Measurements from ENCODE around the gene CYB5D1. TPM values are rescaled to one million over a fixed set of nuclear protein-coding genes. Genes with fewer than 3 reads are reported as not detected.
"Not testable (repeated sequence)": the region's sequence is repeated elsewhere in the genome, so short reads cannot be mapped to it uniquely, and the experiment has no call there.

Gene CYB5D1, protein sequence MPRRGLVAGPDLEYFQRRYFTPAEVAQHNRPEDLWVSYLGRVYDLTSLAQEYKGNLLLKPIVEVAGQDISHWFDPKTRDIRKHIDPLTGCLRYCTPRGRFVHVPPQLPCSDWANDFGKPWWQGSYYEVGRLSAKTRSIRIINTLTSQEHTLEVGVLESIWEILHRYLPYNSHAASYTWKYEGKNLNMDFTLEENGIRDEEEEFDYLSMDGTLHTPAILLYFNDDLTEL
- 1 to 10 TPM; 3.8 to 9.3 (median 7.5) TPM for total RNA-seq

DNA sequence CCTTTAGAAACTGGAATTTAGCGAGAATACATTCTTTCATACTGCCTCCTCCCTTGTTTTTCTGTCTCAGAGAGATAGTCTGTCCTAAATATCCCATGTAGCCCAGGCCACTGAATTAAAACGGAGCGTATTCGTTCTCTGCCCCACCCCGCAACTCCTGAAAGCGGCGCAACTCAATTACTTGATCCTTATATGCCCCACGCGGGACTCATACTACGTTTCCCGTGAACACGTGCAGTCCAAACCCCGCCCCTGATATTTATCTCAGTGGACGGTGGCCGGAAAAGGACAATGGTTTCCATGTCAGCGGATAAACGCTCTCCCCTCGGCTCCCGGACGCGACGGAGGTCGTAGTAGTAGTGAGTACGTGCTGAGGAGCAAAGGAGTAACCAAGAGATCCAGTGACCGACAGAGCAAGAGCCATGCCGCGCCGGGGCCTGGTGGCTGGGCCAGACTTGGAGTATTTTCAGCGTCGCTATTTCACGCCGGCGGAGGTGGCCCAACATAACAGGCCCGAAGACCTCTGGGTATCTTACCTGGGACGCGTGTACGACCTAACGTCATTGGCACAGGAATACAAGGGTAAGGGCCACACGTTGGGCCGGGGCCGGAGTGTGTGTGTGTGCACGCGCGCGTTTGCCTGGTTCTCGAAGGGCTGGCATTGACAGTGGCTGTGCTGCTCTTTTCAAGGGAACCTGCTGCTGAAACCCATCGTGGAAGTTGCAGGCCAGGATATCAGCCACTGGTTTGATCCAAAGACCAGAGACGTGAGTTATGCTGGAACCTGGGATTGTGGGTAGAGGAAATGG lies at the start of gene CYB5D1:
TSS of gene CYB5D1 (plus strand) at position 291 of the 809 bp plus-strand sequence. CDS start at position 423, 132 bp downstream.
- Histone ChIP-seq H3K27ac (peak within 1 kb of the TSS; percentile 82 to 97 (median 96)), H3K4me1 (peaks cover 23 to 60% (median 30%) of the 10 kb centered on the region in 3 donors), H3K4me3 (peak within 1 kb of the TSS; percentile 51 to 81 (median 76)), H3K36me3 (peaks cover 0 to 44% (median 0%) of the 10 kb centered on the region in 3 donors), H3K9me3 (no peaks in the 10 kb centered on the region), H3K27me3 (no peaks in the 10 kb centered on the region)
- intact Hi-C loops (cut with DNase I): no loop called here
- TF ChIP-seq POLR2A (IDR thresholded peaks at IDR 0.05): peak in 2 of 4 donors; percentile 40 to 45
- TF ChIP-seq, protein P1, sequence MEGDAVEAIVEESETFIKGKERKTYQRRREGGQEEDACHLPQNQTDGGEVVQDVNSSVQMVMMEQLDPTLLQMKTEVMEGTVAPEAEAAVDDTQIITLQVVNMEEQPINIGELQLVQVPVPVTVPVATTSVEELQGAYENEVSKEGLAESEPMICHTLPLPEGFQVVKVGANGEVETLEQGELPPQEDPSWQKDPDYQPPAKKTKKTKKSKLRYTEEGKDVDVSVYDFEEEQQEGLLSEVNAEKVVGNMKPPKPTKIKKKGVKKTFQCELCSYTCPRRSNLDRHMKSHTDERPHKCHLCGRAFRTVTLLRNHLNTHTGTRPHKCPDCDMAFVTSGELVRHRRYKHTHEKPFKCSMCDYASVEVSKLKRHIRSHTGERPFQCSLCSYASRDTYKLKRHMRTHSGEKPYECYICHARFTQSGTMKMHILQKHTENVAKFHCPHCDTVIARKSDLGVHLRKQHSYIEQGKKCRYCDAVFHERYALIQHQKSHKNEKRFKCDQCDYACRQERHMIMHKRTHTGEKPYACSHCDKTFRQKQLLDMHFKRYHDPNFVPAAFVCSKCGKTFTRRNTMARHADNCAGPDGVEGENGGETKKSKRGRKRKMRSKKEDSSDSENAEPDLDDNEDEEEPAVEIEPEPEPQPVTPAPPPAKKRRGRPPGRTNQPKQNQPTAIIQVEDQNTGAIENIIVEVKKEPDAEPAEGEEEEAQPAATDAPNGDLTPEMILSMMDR (IDR thresholded peaks at IDR 0.05): peak in 1 of 6 experiments; percentile 31
- peak; percentile 80 for DNase-seq
- 1% methylated on average over 32 to 41 of the region's 48 CpGs for WGBS, 2 donors

DNA sequence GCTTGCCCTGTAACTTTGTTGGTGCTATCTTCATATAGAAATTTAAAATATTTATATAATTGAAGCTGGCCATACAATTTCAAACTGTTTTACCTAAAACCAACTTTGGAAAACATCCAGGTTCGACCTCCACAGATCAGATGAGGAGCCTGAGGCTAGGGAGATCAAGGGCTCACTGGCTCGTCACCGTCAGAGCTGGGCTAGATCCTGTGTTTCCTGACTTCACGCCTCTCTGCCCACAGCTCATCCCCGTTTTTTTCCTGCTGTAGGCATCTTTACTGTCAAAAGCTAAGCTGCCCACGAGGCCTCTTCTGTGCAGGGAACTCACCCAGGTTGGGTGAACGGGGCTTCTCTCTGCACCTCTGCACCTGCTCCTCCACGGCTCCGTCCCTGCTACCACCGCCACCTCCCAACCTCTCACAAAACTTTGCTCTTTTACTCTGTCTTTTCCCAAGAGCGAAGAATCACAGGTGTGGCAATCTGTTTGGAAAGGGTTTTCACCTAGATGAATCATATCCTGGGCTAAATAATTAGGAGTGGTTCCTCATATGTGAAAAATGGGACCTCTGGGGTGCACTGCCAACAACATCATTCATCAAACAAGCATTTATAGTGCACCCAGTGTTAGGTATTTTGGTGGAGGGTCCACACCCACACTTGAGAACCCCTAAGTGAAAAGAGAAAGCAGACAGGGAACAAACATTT lies 48.6 kb upstream of the CYB5D1 start:
- Histone ChIP-seq H3K36me3 (no peaks in the 10 kb centered on the region), H3K4me3 (no peak overlapping the region), H3K27me3 (peaks cover 0 to 50% (median 0%) of the 10 kb centered on the region in 4 donors), H3K4me1 (peaks cover 0 to 15% (median 1%) of the 10 kb centered on the region in 3 donors), H3K9me3 (no peaks in the 10 kb centered on the region), H3K27ac (no peak overlapping the region)
- 17 to 41% methylated on average over 11 of the region's 11 CpGs for WGBS, 2 donors
- TF ChIP-seq, protein P1 (IDR thresholded peaks at IDR 0.05): no peak
- TF ChIP-seq POLR2A (IDR thresholded peaks at IDR 0.05): no peak
- intact Hi-C loops (cut with DNase I): no loop called here
- no peak for DNase-seq

DNA sequence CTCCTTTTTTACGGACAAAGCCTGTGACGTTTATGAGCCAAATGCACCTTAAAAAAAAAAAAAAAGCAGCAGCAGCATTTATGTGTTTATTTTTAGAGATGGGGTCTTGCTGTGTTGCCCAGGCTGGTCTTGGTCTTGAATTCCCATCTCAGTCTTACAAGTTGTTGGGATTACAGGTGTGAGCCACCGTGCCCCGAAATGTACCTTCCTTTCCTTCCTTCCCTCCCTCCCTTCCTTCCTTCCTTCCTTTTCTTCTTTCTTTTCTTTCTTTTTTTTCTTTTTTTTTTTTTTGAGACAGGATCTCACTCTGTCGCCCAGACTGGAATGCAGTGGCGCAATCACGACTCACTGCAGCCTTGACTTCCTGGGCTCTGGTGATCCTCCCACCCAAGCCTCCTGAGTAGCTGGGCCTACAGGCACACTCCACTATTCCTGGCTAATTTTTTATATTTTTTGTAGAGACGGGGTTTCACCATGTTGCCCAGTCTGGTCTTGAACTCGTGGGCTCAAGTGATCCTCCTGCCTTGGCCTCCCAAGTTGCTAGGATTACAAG lies 47.9 kb upstream of the CYB5D1 start:
- H3K9me3 ChIP-seq, H3K27ac ChIP-seq, H3K36me3 ChIP-seq, DNase-seq, H3K4me3 ChIP-seq: not testable (repeated sequence)
- Histone ChIP-seq H3K27me3 (peaks cover 0 to 44% (median 0%) of the 10 kb centered on the region in 4 donors), H3K4me1 (peaks cover 0 to 12% (median 0%) of the 10 kb centered on the region in 3 donors)
- intact Hi-C loops (cut with DNase I): loop anchor here (10.0 kb wide), 1 partner anchor 65 kb away; no protein-coding TSS in a partner anchor
- WGBS, 2 donors: 52 to 60% methylated on average over 7 to 9 of the region's 9 CpGs

DNA sequence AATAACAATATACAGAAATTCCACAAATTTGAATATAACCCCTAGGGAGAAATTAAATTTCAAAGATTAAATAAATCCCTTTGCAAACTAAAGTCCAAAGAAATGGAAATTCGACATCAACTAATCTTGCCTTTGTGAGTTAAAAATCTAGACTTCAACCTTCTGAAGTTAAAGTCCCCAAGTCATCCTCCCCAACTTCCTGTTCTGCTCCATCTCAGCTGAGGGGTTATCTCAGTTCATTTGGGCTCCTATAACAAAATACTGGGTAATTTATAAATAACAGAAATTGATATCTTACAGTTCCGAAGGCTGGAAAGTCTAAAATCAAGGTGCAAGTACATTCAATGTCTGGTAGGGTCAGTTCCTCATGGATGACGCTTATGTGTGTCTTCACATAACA lies 46.6 kb upstream of the CYB5D1 start:
- WGBS, 2 donors: 67 to 76% methylated on average over 3 of the region's 3 CpGs
- H3K9me3 ChIP-seq: no peaks in the 10 kb centered on the region
- no peak overlapping the region for H3K27ac ChIP-seq
- intact Hi-C loops (cut with DNase I): loop anchor here (10.0 kb wide), 1 partner anchor 66 kb away; no protein-coding TSS in a partner anchor
- H3K4me1 ChIP-seq: peaks cover 0 to 17% (median 0%) of the 10 kb centered on the region in 3 donors
- H3K4me3 ChIP-seq: no peak overlapping the region
- peaks cover 0 to 38% (median 0%) of the 10 kb centered on the region in 4 donors for H3K27me3 ChIP-seq
- DNase-seq: no peak
- TF ChIP-seq, protein P1 (IDR thresholded peaks at IDR 0.05): no peak
- no peak for TF ChIP-seq POLR2A (IDR thresholded peaks at IDR 0.05)
- H3K36me3 ChIP-seq: no peaks in the 10 kb centered on the region

DNA sequence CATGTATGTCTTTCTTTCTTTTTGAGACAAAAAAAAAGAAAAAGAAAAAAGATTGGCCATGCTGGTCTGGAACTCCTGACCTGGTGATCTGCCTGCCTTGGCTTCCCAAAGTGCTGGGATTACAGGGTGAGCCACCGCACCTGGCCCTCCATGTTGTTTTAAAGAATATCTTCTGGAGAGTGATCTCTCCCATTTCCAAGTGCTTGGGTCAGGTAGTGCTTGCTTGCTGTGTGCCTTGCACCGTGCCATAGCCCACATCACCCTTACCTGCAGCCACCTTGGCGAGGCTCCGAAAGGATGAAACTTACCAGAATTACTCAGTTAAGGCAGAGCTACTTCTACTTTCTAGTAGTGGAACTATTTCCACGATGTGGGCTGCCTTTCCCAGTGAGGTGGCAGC lies 42.8 kb upstream of the CYB5D1 start:
- 83 to 85% methylated on average over 5 of the region's 5 CpGs for WGBS, 2 donors
- no peak for TF ChIP-seq POLR2A (IDR thresholded peaks at IDR 0.05)
- TF ChIP-seq, protein P1 (IDR thresholded peaks at IDR 0.05): no peak
- intact Hi-C loops (cut with DNase I): loop anchor here (10.0 kb wide), 1 partner anchor 70 kb away; no protein-coding TSS in a partner anchor
- DNase-seq: no peak
- Histone ChIP-seq H3K27ac (no peak overlapping the region), H3K36me3 (no peaks in the 10 kb centered on the region), H3K4me3 (no peak overlapping the region), H3K4me1 (peaks cover 0 to 4% (median 0%) of the 10 kb centered on the region in 3 donors), H3K9me3 (no peaks in the 10 kb centered on the region), H3K27me3 (peaks cover 0 to 16% (median 0%) of the 10 kb centered on the region in 4 donors)
